Measurements from ENCODE around the gene TPCN2.
A peak's percentile ranks its signal among the peaks of the same experiment; 100 is the strongest.

TPCN2 gene

DNA sequence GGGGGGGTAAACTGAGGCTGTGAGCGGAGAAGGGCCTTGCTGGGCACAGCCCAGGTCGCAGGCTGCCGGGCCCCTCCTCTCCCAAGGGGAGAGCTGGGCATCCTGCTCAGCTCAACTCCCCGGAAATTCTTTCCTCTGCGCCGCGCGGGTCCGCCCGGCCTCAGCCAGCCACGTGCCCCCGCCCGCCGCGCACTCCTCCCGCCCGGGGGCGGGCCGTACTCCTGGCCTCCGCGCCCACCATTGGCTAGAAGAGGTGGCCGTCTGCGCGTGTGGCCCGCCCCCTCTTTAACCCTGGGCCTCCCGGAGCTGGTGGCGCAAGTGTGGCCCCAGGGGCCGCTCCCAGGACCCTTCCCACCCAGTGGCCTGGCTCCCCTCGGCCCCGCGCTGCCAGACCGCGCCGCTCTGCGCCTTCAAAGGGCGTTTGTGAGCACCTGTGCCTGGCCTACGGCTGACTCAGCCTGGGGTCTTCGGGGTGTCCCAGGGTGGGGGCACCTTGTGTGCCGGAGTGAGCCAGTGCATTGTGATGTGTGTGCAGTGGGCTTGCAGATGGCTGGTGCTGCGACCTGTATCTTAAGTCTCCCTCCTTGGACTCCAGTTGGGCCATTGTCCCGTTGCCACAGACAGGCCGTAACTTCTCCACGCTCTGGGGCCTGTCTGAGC, 37.6 kb upstream of the TPCN2 start:
- DNase-seq: peak; percentile 36 to 68

GRCh38 chr11:69011624-69012091, 37.1 kb upstream of the TPCN2 start:
- no peak for DNase-seq

DNA sequence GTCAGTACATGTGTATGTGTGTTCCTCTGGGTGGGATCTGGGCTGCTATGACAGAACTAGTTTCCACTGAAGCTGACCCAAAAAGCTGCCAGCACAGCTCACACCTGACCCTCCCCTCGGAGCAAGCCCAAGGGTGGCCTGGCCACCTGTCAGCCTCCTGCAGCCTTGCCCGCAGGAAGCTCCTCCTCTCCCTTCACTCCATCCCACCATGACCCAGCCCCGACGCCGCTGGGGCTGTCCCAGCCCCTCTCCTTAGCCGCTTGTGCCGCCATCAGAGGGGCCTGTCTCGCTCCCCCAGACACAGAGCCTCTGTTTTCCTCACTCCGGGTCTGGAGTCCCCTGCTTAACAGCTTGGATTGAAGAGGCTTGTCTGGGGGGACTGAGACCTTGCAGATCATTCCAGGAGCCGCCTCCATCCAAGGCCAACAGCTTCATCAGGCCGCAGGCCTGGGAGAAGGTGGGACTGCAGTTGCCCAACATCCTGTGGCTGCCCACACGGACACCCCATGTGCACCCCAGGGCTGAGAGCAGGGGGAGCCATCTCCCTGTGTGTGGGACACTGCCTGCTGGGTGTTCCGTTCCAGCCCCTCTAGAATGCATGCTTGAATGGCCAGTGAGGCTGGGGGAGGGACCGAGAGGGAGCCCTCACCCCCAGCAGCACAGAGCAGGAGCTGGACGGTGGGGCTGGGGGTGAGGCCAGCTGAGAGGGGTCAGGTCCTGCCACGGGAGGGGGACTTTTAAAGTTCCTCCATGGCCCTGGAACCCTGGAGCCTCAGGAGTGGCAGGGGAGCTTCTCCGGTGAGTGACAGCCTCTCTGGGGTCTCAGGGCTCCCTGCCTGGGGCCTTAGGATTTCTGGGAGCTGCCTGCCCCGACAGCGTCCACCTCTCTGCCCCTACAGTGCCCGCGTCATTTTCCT, 36.4 kb upstream of the TPCN2 start:
- no peak for DNase-seq

GRCh38 chr11:69013009-69013951, 35.5 kb upstream of the TPCN2 start, which contains the start of gene MRGPRF:
Gene MRGPRF, minus strand, starts transcription at chr11:69013246. Its CDS starts 3,345 bp downstream, at chr11:69009901.
- peak in 1 of 2 donors; percentile 15 for DNase-seq

DNA sequence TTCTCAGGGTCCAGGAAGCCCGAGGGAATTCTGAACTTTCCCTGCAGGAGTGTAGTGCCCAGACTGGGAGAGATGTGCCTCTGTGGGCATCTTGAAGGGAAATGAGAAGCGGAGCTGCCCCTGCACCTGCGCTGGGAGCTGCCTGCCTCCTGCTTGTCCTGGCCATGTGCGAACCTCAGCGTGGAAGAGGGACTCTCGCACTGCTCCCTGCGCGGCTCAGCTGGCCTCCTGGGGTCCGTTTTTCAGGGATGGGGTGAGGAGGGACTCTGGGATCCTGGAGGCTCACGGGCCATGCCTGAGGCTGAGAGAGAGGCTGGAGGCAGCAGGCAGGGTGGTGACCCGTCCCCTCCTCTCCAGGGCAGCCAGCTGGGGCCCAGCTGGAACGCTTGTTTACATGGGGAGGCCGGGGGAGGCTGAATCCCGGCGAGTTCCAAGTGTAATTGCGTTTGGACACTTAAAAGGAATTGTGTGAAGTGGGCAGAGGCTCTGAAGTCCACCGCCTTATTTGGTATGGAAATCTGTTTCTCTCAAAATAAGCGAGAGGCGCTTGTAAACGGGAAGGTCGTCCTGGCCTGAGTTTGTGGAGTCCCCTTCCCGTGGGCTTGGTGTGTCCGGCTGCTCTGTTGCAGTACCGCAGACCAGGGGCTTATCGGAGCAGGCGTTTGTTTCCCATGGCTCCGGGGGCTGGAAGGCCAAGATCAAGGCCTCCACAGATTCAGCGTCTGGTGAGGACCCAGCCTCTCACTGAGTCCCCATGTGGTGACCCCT, 34.5 kb upstream of the TPCN2 start:
- no peak for DNase-seq

GRCh38 chr11:69014898-69015549, 33.7 kb upstream of the TPCN2 start:
- no peak for DNase-seq

GRCh38 chr11:69017951-69018350, 30.8 kb upstream of the TPCN2 start:
- DNase-seq: no peak

GRCh38 chr11:69018924-69019323, 29.8 kb upstream of the TPCN2 start:
- no peak for DNase-seq

- DNase-seq: no peak
Observed at GRCh38 chr11:69022260-69022659, 26.5 kb upstream of the TPCN2 start.

GRCh38 chr11:69024509-69024908, 24.2 kb upstream of the TPCN2 start:
- DNase-seq: no peak

- no peak for DNase-seq
Observed at GRCh38 chr11:69027704-69028372, 20.9 kb upstream of the TPCN2 start.

GRCh38 chr11:69030301-69030700, 18.4 kb upstream of the TPCN2 start:
- no peak for DNase-seq

DNA sequence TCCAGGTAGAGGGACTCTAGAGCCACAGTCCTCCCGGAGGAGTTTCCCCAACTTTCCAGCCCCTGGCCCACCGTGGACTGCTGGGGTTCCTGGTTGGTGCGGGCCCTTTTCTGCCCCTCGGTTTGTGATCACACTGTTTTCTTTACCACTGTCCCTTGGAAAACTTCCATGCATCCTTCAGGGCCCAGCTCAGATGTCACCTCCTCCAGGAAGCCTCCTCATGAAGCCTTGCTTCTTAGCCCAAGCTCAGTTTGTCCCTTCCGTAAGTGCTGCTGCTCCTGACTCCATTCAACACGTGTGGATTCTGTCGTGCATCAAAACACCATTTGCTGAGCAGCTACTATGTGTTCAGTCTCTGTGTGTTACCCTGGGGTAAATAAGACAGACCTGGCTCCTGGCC, 15.9 kb upstream of the TPCN2 start:
- DNase-seq: no peak

GRCh38 chr11:69033431-69033830, 15.3 kb upstream of the TPCN2 start:
- DNase-seq: no peak

- DNase-seq: no peak
Observed at GRCh38 chr11:69034123-69034867, 14.4 kb upstream of the TPCN2 start.

GRCh38 chr11:69035150-69035945, 13.4 kb upstream of the TPCN2 start:
- DNase-seq: no peak

- no peak for DNase-seq
Observed at GRCh38 chr11:69035946-69036340, 12.8 kb upstream of the TPCN2 start.

DNA sequence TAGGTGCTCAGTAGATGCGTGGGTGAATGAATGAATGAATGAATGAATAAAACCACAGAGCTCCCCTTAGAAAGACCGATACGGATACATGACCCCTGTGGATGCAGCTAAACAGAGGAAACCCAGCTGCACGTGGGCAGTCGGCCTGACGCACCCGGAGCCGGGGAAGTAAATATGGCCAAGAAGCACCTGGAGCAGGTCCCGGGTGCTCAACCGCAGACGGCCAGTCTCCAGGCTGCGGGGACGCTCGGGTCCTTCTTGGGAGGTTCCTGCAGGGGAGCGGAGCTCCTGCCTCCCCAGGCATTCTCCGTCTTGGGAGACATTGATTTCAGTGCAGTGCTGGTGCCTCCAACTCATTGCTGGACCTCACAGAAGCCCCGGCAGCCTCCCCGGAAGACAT, 11.7 kb upstream of the TPCN2 start:
- no peak for DNase-seq

DNA sequence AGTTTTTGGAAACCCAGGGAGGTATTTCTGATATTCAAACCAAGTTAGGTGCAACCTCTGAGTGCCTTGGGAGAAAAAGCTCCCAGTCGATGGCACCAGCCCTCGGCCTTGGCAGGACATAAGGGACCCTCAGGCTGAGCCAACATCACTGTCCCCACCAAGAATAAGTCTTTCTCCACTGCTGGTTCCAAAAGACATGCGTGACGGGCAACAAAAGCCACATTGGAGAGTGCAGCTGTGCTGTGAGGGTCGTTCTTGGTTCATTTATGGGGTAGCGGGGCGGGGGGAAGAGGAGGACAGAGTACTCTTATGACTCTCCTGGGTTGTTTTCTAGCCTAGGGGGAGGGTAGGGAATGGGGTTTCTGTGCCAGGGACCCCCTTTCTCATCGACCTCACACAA, 11.2 kb upstream of the TPCN2 start:
- DNase-seq: no peak
